HG03521 (cell line): ENCODE measurements around the gene SNRPA1.

Experiments used
- ATAC-seq: cut with Tn5 transposase; IDR thresholded peaks from one replicate; pipeline ENCODE4 v1.9.1; 2021; ENCODE audit warnings: mild to moderate bottlenecking, moderate library complexity; ENCODE audit not compliant: unreplicated experiment

SNRPA1 gene

DNA sequence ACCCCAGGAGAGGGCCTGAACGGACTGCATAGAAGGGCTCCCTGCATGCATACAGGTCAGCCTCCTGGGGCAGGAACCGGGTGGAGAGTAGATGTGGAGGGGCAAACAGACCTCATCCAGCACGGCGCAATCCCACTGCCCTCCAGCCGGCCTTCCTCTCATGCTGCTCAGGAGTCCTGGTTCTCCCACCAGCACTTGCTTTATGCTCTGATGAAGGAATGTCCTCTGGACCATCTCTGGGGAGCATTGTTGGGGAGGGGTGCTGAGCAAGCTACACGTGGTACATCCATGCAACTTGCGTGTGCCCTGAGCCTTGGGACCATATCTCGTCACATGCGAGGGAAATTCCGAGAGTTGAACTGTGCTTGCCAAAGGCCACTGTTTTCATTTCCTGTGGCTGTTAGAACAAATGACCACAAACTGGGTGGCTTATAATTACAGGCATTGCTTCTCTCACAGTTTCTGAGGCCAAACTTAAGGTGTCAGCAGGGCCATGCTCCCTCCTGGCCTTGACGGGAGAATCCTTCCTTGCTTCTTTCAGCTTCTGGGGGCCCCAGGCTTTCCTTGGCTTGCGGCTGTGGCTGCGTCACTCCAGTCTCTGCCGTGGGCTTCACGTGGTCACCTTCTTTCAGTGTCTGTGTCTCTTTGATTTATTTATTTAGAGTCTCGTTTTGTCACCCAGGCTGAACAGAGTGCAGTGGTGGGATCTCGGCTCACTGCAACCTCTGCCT, 30.0 kb downstream of the SNRPA1 start:
- peak; percentile 47 for ATAC-seq

DNA sequence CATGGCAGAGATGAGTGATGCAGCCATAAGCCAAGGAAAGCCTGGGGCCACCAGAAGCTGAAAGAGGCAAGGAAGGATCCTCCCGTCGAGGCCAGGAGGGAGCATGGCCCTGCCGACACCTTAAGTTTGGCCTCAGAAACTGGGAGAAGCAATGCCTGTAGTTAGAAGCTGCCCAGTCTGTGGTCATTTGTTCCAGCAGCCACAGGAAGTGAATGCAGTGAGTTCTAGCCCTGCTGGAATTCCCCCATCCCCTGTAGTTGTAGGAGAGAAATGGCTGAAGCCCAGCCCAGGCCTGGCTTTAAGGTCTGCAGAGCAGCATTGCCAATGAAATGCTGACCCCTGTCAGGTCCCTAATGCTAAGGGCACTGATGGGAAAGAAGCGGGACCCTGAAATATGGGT, 31.0 kb downstream of the SNRPA1 start:
- ATAC-seq: no peak

DNA sequence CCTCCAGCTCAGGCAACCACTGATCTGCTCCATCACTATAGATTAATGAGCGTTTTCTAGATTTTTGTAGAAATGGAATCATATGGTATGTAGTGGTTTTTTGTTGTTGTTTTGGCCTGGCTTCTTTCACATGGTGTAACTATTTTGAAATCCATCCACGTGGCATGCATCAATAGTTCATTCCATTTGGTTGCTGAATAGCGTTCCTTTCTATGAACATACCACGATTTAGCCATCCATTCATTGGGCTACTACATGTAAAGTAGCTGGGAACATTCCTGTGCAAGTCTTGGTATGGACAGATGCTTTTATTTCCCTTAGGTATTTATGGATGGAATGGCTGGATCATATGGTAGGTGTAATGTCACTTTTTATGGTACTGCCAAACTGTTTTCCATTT, 32.5 kb downstream of the SNRPA1 start:
- ATAC-seq: no peak

DNA sequence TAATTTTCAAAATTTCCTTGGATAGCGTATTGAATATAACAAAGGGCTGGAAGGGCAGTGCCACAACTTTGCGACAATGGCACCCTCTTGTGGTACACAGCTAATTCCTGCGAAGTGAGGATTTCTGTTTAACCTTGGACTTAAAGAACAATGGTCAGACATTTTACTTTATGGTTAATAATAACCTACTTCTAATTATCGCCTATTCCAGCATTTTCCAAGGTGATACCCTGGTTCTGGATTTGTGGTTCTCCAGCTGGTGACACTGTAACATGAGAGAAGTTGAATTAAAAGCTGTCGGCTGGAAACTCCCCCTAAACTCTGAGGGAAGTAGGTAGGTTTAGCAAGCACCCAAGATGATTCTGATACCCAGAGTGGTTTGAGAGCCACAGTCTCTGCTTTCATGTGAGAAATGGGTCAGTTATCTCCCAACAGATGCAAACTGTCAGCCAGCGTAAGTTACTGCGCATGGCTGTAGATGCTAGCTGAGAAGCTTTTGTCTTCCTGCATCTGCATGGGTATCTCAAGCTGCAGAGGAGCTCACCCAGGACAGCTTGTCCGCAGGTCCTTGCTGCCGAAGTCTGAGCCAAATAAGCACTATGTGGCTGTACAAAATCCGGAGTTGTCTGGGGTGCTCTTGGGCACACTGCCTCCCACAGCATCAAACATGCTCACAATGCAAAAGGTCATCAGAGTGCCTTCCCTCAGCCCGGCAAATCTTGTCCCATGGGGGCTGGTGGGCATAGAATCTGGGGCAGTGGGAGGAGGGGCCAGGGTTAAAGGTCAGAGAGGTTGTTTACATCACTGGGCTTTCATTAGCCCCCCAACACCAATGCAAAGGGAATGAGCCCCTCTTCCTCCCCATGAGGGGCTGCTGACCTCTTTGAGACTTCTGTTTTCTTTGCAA, 36.6 kb downstream of the SNRPA1 start:
- ATAC-seq: peak; percentile 47

DNA sequence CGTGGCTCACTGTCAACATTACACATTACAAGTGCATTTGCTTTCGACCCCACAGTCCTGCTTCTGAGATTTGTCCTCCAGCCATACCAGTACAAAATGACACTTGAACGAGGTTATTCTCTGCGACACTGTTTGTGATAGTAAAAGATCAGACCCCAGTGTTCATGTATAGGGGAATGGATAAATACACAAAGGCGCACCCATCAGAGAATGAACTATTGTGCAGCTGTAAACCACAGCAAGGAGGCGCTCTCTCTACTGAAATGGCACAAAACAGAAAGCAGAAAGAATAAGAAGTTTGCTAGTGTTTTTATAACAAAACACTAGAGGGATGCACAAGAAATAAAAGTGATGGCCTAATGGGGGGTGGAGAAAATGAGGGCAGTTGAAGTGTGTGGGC, 38.3 kb downstream of the SNRPA1 start:
- ATAC-seq: no peak

DNA sequence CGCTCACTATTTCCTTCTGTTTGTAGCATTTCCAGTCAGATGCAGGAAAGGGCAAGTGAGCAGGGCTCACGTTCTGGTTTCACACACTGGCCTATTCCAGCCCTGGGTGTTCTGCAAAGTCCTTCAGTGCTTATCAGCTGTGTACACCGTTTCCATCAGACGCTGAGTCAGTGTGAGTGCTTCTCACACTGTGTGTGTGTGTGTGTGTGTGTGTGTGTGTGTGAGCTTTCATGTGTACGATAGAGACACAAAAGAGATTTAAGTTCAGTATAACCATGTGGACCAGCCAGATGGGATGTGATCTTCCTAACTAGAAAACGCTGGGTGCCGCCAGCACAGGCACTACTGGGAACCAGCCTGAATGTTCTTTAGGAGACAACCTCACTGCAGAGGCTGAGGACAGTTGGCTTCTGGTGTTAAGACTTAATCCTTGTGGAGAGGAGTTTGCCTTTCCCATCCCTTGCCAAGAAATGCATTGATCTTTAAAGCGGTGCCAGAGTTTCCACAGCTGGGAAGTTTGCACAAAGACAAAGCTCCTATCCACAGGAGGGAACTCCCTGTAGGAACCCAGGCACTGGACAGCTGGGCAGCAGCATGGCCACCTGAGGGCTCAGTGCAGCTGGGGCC, 39.3 kb downstream of the SNRPA1 start:
- ATAC-seq: no peak

DNA sequence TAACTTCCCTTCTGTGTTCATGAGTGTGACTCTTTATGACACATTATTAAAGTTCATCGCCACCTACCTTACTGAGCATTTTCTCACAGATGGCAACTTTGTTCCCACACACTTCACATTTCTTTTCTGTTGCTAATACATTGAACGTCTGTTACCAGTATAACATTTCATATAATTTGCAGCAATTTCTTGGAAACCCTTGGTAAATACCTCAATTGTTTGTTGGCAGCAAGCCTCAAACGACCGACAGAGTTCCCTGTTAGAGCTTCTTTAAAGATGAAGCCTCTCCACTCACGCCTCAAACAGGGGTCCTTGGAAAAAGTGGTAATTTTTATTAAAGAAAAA, 40.0 kb downstream of the SNRPA1 start:
- no peak for ATAC-seq

DNA sequence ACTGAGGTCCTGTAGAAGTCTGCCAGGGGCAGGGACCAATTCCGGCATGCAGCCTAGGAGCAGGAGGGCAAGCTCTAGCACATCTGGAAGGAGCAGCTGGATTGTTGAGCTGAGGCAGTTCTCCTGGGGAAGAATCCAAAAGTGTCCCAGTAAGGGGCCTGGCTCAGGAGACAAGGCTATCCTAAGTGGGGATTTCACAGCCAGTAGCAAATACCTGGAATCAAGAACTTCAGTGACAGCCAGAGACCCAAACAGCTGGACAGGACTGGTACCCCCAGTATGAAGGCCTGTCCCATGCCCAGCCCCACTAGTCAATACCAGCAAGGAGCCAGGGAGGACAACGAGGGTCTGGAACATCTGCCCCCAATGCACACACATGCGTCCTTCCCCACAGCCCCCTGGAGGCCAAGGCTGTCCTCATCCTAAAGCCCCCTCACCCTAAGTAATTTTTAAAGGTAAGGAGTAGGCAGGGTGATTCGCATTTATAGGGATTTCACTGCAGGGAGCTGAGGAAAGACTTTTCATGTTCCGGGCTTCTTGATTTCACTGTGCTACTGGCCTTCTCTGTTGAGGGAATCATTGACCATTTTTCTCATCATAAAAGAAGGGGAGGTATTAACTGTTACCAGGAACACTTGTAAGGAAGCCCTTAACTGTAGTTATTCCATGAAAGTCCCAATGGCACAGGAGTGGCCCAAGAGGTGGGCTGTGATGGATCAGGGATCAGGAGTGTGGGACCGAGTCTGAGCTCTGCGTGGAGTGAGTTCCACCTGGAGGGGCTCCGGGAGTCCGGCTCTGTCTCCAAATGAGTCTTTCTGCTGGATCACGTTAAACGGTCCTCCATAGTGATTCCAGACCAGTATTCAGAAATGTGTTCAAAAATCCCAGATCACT, 40.6 kb downstream of the SNRPA1 start:
- ATAC-seq: no peak

DNA sequence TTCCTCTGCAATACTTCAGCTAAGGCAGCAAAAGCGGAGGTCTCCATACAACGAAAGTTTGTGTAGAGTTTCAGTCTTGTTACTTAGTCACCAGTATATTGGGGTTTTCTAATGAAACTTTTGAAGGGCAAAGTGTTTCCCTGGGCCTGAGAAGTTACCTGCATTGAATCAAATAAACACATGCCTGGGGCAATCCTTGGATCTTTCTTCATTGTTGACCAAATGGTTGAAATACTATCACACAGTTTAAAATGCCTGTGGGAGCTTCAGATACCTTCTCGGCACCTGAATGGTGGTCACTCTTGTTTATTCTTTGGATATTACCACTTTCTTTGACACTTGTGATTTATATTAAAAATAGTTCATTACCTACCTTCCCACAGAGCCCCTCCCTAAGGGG, 42.2 kb downstream of the SNRPA1 start:
- no peak for ATAC-seq

DNA sequence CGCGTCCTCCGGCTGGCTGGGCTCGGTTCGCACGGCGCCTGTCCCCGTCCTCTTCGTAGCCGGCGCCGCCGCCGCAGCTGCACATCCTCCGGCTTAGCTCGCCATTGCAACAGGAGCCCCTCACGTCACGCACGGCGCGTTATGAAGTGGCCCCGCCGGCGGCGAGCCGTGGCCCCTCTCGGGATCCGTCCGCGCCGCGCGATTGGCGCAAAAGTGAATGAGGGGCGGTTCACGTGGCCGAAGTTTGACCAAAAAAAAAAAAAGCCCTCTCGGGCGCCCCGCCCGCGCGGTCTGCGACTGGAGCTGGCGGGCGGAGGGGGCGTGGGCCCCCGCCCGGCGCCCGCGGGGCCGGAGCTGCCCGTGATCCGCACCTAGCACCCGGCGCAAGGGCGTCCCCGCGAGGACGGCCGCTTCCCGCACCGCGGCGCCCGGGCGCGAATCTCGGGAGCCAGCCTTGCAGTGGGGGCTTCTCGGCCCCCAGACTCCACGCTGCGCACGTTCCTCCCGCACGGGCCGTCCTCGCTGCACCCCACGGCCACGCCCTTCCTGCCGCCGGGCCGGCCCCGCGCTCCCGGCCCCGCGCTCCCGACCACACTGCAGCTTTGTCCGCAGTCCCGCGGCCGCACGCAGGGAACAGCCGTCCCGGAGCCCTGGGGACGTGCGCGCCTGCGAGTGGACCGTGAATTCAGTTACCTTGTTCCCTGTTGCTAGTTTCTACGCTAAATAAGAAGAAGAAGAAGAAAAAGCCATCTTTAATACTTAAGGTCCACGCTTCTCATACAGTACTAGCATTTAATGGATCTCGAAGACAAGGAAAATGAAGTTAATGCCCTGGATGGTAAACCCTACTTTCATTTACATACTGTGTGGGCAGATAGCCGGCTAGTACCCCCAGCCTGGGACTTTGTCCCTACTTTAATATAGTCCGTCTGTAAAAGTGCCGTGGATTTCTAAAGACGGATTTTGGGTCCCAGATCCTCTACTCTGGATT, 42.9 kb downstream of the SNRPA1 start, which contains the start of gene CHSY1:
Gene CHSY1 (minus strand): TSS at position 219 of the 991 bp plus-strand sequence. CDS start 592 bp downstream, outside the sequence.
- ATAC-seq: peak; percentile 69

DNA sequence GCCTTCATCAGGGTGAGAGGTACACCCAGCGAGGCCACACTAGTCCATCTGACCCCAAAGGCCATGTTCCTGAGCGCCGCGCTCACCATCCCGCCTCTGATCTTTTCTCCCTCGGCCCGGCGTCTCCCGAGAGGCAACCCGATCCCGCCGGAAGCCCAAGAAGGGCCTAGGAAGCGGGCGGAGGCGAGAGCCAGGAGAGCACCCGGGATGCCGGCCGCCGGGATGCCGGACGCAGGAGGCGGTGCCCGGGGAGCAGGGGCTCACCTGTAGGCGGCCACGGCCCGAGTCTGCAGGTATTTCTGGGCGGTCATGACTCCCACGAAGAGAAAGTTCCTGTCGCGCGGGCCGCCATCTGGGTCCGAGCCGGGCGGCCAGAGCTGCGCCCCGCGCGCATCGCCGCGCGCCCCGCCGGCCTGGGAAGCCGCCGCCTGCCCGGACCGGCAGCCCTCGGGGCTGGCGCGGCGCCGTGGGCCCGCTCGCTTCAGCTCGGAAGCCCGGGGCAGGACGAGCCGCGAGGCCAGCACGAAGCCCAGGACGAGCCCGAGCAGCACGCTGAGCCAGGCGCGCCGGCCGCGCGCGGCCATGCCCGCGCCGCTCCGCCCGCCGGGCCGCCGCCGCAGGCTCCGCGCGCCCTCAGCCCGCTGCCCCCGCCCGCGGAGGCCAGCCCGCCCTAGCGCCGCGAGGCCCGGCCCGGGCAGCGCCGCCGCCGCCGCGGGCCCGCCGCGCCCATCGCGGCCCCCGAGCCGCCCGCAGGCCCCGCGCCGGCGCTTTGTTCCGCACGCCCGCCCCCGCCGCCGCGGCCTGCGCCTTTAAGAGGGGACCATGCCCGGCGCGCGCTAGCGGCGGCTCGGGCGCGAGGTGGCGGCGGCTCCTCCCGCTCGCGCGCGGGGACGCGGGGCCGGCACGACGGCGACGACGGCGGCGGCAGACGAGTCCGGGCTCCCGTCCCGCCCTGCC, 43.9 kb downstream of the SNRPA1 start:
- ATAC-seq: peak; percentile 38

DNA sequence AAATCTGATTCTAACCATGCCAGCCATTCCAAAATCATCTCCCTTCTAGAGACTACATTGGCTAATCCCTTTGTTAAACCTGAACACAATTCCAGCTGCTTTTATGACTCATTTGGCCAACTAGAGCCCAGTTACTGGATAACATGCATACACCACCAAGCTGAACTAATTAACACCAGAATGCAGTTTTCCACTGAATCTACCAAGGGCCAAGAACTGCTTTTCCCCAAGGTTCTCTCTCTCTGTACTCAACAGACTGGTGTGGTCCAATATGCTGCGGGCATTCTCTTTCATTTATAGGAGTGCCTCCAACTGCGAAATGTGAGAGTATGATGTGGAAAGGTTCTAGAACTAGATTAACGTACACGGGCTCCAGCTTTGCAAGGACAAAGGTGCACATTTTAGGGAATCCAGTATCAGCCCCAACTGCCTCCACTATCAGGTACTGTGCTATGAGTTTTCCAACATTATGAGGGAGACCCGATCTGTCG, 44.7 kb downstream of the SNRPA1 start:
- ATAC-seq: no peak

DNA sequence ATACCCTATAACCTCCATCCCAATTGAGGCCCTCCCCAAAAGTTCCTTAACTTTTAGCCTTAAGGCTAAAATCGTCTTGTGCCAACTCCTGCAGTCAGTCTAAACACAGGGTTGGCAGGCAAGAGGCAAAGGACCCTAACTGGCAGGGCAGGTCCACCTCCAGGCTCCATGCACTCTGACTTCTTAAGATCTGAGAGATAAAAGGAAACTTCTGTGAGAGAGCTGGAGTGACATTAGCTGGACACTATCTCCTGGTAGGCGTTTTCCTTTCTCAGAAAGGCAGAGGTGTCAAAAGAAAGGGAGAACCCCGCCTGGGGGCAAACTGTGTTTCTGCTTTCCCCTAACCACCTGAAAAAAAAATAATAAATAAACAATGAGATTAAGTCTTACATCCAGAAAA, 46.8 kb downstream of the SNRPA1 start:
- ATAC-seq: no peak

DNA sequence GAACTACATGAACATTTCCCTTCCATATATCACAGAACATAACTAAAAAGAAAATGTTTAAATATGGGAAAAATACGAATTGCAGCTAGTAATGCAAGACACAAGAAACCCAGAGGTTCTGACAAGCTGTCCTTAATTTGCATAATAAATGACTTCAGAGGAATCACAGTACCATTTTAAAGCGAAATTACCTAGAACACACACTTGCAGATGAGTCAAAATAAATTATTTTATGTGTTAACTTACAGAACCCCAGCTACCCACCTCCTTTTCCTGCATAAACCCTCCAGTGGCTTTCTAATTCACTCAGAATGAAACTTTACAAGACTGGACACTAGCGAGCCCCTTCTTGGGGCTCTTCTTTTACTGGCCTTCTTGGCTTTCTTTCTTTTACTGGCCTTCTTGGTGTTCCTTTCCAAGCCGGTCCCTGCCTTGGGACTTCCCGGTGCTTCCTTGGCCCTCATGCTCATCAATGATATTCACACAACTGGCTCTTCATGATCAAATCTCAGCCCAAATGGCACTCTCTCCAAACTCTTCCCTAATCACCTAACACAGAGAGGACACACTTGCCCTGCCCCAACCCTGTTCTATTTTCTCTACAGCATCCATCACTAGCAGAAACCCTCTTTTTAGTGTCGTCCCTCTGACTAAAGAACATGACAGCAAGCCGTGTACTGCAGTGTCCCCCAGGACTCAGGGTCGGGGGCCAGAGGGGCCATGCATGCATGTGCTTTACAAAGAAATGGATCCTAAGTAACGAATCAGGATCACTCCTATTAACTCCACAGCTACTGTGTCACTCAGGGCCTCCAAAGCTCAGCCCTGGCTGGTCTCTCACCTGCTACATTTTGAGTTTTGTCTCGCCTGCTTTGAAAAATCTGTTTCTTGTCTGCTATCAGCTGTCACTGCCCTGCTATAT, 48.0 kb downstream of the SNRPA1 start:
- ATAC-seq: no peak

DNA sequence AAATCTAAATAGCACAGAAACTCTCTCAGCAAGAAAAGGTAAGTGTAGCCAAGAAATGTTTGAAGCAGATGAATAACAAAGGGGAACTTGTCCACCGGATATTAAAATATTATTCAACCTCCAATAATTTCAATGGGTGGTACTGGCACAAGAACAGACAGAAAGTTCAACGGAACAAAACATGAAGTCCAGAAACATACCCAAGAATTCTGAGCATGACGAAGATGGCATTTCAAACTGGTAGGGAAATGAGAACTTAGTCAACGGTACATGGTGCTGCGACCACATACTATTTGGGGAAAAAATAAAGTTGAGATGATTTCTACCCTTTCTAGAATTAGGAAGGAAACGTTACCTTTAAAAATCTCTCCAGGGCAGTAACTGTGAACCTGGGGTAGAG, 48.7 kb downstream of the SNRPA1 start:
- ATAC-seq: no peak

DNA sequence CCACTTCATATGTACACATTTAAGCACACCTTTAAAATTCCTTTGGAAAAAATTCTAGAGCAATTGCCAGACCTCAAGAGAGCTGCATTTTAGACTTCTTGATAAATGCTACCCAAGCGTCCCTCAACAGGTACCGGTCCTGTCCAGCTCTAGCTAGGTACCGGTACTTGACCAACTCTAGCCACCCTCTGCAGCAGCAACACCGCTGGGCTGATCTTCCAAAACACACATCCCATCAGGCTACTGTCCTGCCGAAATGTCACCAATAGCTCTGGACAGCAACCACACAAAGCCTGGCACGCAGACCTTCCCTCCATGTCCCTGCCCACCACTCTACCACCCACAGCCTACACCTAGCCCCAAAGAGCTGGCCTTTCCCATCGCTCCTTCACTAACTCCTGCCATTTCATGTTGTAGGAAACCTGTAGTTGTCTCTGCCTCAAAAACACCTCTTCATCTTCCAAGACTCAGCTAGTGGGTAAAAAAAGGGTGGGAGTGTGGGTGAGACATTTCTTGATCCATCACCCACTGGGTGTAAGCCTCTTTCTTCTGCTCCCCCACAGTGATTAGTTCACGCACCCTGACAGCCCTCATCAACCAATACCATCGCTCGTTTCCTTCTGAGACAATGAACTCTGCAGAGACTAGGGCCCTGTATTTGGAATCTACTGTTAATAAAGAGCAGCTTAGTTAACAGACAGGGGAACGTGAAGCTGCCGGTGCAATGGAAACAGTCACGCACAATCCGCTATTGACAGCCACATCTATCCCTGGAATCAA, 50.0 kb downstream of the SNRPA1 start:
- ATAC-seq: no peak
